ENCODE measurements around the gene SNRPA1.

Gene SNRPA1

GRCh38 chr15:101258238-101259144, 36.6 kb downstream of the SNRPA1 start:
- DNase-seq (ENCODE audit: low read depth): no peak

GRCh38 chr15:101256757-101257156, 38.3 kb downstream of the SNRPA1 start:
- DNase-seq (ENCODE audit: low read depth): no peak

GRCh38 chr15:101255615-101256241, 39.3 kb downstream of the SNRPA1 start:
- DNase-seq (ENCODE audit: low read depth): no peak

- DNase-seq (ENCODE audit: low read depth): no peak
Observed at GRCh38 chr15:101255051-101255395, 40.0 kb downstream of the SNRPA1 start.

- DNase-seq (ENCODE audit: low read depth): no peak
Observed at GRCh38 chr15:101254157-101255050, 40.6 kb downstream of the SNRPA1 start.

- no peak for DNase-seq (ENCODE audit: low read depth)
Observed at GRCh38 chr15:101252836-101253235, 42.2 kb downstream of the SNRPA1 start.

GRCh38 chr15:101251830-101252820, 42.9 kb downstream of the SNRPA1 start, which contains the start of gene CHSY1:
CHSY1 (minus strand) TSS chr15:101252048; CDS start chr15:101251456, 592 bp downstream.
- peak; percentile 64 for DNase-seq (ENCODE audit: low read depth)

GRCh38 chr15:101250873-101251829, 43.9 kb downstream of the SNRPA1 start:
- DNase-seq (ENCODE audit: low read depth): no peak

GRCh38 chr15:101250341-101250831, 44.7 kb downstream of the SNRPA1 start:
- peak; percentile 82 for DNase-seq (ENCODE audit: low read depth)

- no peak for DNase-seq (ENCODE audit: low read depth)
Observed at GRCh38 chr15:101248274-101248673, 46.8 kb downstream of the SNRPA1 start.

GRCh38 chr15:101246824-101247745, 48.0 kb downstream of the SNRPA1 start:
- no peak for DNase-seq (ENCODE audit: low read depth)

- DNase-seq (ENCODE audit: low read depth): no peak
Observed at GRCh38 chr15:101246391-101246790, 48.7 kb downstream of the SNRPA1 start.

GRCh38 chr15:101244889-101245668, 50.0 kb downstream of the SNRPA1 start:
- DNase-seq (ENCODE audit: low read depth): no peak

- no peak for DNase-seq (ENCODE audit: low read depth)
Observed at GRCh38 chr15:101244036-101244781, 50.8 kb downstream of the SNRPA1 start.

GRCh38 chr15:101243420-101243819, 51.6 kb downstream of the SNRPA1 start:
- no peak for DNase-seq (ENCODE audit: low read depth)

GRCh38 chr15:101242999-101243336, 52.1 kb downstream of the SNRPA1 start:
- no peak for DNase-seq (ENCODE audit: low read depth)

Data from GM04503 (cell line).